WTC11 (cell line): ENCODE data around the gene PLA2G4A.

Source experiments
- CBFB ChIP-seq: sonication (generic); formaldehyde crosslinking; IDR thresholded peaks from 2 replicates; pipeline ENCODE4 v1.8.1; 2022; ENCODE audit warnings: mild to moderate bottlenecking, low read depth, missing genetic modification reagents
- ETV6 ChIP-seq: sonication (generic); formaldehyde crosslinking; IDR thresholded peaks from 2 replicates; pipeline ENCODE4 v1.8.1; 2022; ENCODE audit warnings: mild to moderate bottlenecking, missing genetic modification reagents
- NFATC4 ChIP-seq: fragments of 250-450 bp; sonication (Bioruptor Pico); IDR thresholded peaks from 2 replicates; pipeline ENCODE4 v1.9.0; 2021; ENCODE audit warnings: mild to moderate bottlenecking
- NFE2L1 ChIP-seq: sonication (generic); formaldehyde crosslinking; IDR thresholded peaks from 2 replicates; pipeline ENCODE4 v1.8.1; 2023; ENCODE audit warnings: missing genetic modification reagents
- NR2C2 ChIP-seq: sonication (generic); formaldehyde crosslinking; IDR thresholded peaks from 2 replicates; pipeline ENCODE4 v1.8.0; 2022; ENCODE audit warnings: mild to moderate bottlenecking, missing genetic modification reagents
- SP1 ChIP-seq: sonication (generic); formaldehyde crosslinking; conservative IDR thresholded peaks from 2 replicates; pipeline ENCODE4 v1.8.1; 2022; ENCODE audit warnings: missing genetic modification reagents
- TEAD1 ChIP-seq: sonication (generic); formaldehyde crosslinking; IDR thresholded peaks from 2 replicates; pipeline ENCODE4 v1.8.0; 2022; ENCODE audit warnings: mild to moderate bottlenecking, missing genetic modification reagents
- TEAD4 ChIP-seq: sonication (generic); formaldehyde crosslinking; IDR thresholded peaks from 2 replicates; pipeline ENCODE4 v1.8.0; 2022; ENCODE audit warnings: mild to moderate bottlenecking, missing genetic modification reagents
- ZBTB21 ChIP-seq: sonication (generic); formaldehyde crosslinking; IDR thresholded peaks from 2 replicates; pipeline ENCODE4 v1.8.1; 2023; ENCODE audit warnings: mild to moderate bottlenecking, missing genetic modification reagents, borderline replicate concordance
- TF ChIP-seq, protein P1 (sequence below): sonication (generic); formaldehyde crosslinking; conservative IDR thresholded peaks from 2 replicates; pipeline ENCODE4 v1.8.1; 2023; ENCODE audit warnings: mild to moderate bottlenecking, low read depth, missing genetic modification reagents, moderate library complexity
- TF ChIP-seq, protein P2 (sequence below): sonication (generic); formaldehyde crosslinking; IDR thresholded peaks from 2 replicates; pipeline ENCODE4 v1.8.0; 2022; ENCODE audit warnings: mild to moderate bottlenecking, missing genetic modification reagents
- TF ChIP-seq, protein P3 (sequence below): fragments of 200-600 bp; IDR thresholded peaks from 2 replicates; pipeline ENCODE4 v1.8.0; 2022; ENCODE audit warnings: antibody characterized with exemption
- TF ChIP-seq, protein P4 (sequence below): sonication (generic); formaldehyde crosslinking; conservative IDR thresholded peaks from 2 replicates; pipeline ENCODE4 v1.8.1; 2022; ENCODE audit warnings: mild to moderate bottlenecking, missing genetic modification reagents

DNA sequence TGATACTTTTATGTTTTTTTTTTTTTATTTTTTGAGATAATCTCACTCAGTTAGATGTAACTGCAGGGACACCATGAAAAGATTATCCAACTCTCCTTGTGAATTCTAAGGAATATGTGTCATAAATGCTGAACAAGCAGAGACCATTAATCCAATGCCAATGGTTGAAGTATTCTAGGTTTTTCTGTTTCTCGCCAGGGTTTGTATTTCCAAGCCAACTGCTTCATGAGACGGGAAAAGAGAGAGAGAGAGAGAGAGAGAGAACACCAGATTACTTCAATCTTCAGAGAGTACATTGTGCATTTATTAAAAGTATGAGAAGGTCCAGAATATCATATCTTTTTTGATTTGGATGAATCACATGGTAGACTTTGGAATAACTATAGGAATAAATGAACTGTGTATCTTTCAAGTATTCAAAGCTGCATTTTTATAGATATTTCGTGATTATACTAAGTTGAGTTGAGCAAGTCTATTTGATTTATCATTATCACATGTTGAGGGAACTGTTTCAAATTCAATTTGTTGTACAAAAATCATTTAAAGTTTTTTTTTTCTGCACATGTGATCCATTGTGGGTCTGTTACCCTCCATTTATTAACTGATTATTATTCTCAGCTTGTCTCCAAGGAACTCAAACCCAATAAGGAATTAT, 108.4 kb downstream of the PLA2G4A start:
- TF ChIP-seq ZBTB21 (CRISPR knock-in tag) (no peak), TEAD1 (CRISPR knock-in tag) (no peak), CBFB (CRISPR knock-in tag) (no peak), NFE2L1 (CRISPR knock-in tag) (no peak), TEAD4 (no peak), SP1 (CRISPR knock-in tag) (no peak), NR2C2 (CRISPR knock-in tag) (no peak), NFATC4 (CRISPR knock-in tag) (no peak), ETV6 (CRISPR knock-in tag) (no peak)
- TF ChIP-seq, protein P1, sequence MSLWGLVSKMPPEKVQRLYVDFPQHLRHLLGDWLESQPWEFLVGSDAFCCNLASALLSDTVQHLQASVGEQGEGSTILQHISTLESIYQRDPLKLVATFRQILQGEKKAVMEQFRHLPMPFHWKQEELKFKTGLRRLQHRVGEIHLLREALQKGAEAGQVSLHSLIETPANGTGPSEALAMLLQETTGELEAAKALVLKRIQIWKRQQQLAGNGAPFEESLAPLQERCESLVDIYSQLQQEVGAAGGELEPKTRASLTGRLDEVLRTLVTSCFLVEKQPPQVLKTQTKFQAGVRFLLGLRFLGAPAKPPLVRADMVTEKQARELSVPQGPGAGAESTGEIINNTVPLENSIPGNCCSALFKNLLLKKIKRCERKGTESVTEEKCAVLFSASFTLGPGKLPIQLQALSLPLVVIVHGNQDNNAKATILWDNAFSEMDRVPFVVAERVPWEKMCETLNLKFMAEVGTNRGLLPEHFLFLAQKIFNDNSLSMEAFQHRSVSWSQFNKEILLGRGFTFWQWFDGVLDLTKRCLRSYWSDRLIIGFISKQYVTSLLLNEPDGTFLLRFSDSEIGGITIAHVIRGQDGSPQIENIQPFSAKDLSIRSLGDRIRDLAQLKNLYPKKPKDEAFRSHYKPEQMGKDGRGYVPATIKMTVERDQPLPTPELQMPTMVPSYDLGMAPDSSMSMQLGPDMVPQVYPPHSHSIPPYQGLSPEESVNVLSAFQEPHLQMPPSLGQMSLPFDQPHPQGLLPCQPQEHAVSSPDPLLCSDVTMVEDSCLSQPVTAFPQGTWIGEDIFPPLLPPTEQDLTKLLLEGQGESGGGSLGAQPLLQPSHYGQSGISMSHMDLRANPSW (CRISPR knock-in tag) = no peak
- TF ChIP-seq, protein P2, sequence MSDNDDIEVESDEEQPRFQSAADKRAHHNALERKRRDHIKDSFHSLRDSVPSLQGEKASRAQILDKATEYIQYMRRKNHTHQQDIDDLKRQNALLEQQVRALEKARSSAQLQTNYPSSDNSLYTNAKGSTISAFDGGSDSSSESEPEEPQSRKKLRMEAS (CRISPR knock-in tag) = no peak
- TF ChIP-seq, protein P3, sequence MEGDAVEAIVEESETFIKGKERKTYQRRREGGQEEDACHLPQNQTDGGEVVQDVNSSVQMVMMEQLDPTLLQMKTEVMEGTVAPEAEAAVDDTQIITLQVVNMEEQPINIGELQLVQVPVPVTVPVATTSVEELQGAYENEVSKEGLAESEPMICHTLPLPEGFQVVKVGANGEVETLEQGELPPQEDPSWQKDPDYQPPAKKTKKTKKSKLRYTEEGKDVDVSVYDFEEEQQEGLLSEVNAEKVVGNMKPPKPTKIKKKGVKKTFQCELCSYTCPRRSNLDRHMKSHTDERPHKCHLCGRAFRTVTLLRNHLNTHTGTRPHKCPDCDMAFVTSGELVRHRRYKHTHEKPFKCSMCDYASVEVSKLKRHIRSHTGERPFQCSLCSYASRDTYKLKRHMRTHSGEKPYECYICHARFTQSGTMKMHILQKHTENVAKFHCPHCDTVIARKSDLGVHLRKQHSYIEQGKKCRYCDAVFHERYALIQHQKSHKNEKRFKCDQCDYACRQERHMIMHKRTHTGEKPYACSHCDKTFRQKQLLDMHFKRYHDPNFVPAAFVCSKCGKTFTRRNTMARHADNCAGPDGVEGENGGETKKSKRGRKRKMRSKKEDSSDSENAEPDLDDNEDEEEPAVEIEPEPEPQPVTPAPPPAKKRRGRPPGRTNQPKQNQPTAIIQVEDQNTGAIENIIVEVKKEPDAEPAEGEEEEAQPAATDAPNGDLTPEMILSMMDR = no peak
- TF ChIP-seq, protein P4, sequence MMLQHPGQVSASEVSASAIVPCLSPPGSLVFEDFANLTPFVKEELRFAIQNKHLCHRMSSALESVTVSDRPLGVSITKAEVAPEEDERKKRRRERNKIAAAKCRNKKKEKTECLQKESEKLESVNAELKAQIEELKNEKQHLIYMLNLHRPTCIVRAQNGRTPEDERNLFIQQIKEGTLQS = no peak
